GM13977 (cell line): Measurements from ENCODE around the gene UAP1L1.
"Not testable (repeated sequence)": the region's sequence is repeated elsewhere in the genome, so short reads cannot be mapped to it uniquely, and the experiment has no call there.

Experiments
- DNase-seq: peaks from one replicate; pipeline ENCODE4 v3.0.0; 2012; ENCODE audit warnings: low spot score
- in situ Hi-C: fragments of 300-500 bp; cut with MboI; formaldehyde crosslinking; loops from one replicate; pipeline ENCODE4 v1.12.0; 2022; ENCODE audit warnings: low sequenced_read_pairs, low pct_unique_long_range_greater_than_20kb, mixed read lengths, inconsistent platforms; ENCODE audit not compliant: unreplicated experiment
- TF ChIP-seq, protein P1 (sequence below): IDR thresholded peaks from 2 replicates; pipeline ENCODE4 v1.5.1; 2012; ENCODE audit warnings: mild to moderate bottlenecking, control low read depth; ENCODE audit not compliant: insufficient read depth; ENCODE audit errors: extremely low read depth, missing control alignments

The UAP1L1 gene

DNA sequence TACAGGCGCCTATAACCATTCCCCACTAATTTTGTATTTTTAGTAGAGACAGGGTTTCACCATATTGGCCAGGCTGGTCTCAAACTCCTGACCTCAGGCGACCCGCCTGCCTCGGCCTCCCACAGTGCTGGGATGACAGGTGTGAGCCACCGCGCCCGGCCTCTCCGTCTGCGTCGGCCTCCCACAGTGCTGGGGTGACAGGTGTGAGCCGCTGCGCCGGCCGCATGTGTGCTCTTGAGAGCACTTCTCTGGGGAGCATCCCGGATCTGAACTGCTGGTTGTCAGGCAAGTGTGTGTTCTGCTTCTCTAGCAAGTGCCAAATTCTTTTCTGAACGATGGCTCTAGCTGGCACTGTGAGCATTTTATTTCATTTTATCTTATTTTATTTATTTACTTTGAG lies 19.8 kb upstream of the UAP1L1 start:
- no peak for DNase-seq
- in situ Hi-C loops, result no loop called here
- TF ChIP-seq, protein P1, sequence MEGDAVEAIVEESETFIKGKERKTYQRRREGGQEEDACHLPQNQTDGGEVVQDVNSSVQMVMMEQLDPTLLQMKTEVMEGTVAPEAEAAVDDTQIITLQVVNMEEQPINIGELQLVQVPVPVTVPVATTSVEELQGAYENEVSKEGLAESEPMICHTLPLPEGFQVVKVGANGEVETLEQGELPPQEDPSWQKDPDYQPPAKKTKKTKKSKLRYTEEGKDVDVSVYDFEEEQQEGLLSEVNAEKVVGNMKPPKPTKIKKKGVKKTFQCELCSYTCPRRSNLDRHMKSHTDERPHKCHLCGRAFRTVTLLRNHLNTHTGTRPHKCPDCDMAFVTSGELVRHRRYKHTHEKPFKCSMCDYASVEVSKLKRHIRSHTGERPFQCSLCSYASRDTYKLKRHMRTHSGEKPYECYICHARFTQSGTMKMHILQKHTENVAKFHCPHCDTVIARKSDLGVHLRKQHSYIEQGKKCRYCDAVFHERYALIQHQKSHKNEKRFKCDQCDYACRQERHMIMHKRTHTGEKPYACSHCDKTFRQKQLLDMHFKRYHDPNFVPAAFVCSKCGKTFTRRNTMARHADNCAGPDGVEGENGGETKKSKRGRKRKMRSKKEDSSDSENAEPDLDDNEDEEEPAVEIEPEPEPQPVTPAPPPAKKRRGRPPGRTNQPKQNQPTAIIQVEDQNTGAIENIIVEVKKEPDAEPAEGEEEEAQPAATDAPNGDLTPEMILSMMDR, result no peak

DNA sequence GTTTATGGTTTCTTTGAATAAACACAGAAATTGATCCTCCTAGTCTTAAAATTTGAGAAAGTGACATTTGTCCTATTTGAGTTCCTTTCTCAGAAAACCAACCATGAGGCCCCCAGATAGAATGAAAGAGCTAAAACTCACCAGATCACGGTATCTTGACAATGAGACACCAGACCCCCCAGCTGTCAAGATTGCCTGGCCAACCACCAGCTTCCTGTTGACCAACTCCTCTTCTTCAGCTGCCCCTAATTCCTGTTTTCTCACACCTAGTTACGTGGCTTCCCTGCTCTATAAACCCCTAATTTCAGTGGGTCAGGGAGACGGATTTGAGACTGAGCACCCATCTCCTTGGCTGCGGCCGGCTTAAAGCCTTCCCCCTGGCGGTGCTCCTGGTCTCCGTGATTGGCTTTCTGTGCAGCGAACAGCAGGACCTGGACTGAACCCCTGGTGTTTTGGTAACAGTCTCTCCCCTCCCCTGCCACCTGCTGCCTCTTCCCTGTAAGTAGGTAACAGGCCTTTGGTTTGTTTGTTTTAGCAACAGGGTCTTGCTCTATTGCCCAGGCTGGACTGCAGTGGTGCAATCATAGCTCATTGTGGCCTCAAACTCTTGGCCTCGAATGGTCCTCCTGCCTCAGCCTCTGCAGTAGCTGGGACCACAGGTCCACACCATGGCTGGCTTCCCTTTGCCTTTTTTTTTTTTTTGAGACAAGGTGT lies 18.6 kb upstream of the UAP1L1 start:
- DNase-seq, result no peak
- in situ Hi-C loops, result no loop called here
- TF ChIP-seq, protein P1, result no peak

DNA sequence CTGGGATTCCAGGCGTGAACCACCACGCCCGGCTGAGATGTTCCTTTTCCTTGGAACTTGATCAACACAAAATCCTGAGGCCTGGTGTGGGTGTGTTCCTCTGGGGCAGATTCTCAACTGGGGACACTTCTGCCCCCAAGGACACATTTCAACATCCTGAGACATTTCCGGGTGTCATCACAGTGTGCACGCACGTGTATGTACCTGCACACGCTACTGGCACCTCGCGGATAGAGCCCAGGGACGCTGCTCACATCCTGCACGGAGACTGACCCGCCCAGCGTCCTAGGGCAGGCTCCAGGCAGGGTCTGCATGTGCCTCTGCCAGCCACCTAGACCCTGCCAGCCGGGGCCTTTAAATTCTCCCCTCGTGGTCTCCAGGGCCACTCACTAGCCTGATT lies 14.9 kb upstream of the UAP1L1 start:
- DNase-seq, result no peak
- in situ Hi-C loops, result no loop called here
- TF ChIP-seq, protein P1, result no peak

- in situ Hi-C loops, DNase-seq: not testable (repeated sequence)
These were observed 14.5 kb upstream of the UAP1L1 start for GRCh38 chr9:137062798-137063197.

- DNase-seq, result no peak
- in situ Hi-C loops, result no loop called here
- TF ChIP-seq, protein P1, result no peak
These were observed 13.8 kb upstream of the UAP1L1 start for GRCh38 chr9:137063311-137064026.

DNA sequence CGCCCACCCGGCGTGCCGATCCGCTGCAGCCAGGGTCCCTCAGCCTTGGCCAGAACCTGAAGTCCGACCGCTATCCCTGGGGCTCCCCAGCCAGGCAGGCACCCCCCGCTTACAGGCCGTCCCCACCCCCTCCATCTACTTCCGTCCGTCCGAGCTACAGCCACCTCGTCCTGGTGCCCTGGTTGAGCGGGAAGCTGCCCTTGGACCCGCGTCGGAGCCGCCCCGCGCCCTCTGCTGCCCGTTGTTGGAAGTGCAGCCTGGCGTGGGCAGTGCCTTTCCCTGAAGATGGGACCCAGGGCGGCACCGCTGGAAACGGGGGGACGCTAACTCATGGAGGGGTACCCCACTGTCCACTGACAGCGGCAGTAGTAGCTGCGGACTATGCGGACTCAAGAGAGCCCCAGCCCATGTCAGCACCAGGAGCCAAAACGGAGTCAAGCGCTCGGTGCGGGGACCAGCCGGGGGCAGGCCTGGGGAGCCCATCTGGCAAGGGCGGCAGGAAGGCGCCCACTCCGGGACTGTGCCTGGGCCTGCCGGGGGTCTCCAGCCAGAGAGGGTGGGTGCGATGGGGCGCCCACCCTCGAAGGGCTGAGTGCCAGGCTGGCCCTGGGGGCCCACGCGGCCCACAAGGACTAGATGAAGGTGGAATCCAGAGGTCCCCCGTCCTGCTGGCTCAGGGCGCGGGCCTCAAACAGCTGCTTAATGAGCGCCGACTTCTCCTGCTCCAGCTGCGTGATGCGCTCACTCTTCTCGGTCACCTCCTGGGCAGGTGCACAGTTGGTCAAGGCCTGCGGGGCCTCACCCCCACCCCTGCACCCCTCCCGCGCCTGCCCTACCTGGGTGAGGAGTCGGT lies 13.1 kb upstream of the UAP1L1 start:
- TF ChIP-seq, protein P1, result peak; percentile 96
- in situ Hi-C loops, result no loop called here
- peak; percentile 76 for DNase-seq

GRCh38 chr9:137064880-137065164 lies 12.5 kb upstream of the UAP1L1 start:
- DNase-seq, result no peak
- TF ChIP-seq, protein P1, result no peak
- in situ Hi-C loops, result no loop called here
